Stimulated activated CD8-positive, alpha-beta memory T cell treated with anti-CD3 and anti-CD28 coated beads, Interleukin-15, amount 100 ng/mL, for 48 hours (primary cell): ENCODE results near the gene LY6G5C.
A peak's percentile ranks its signal among the peaks of the same experiment; 100 is the strongest.

Experiments
- DNase-seq, 2 donors: peaks; one replicate each; pipeline ENCODE4 v3.0.0-alpha.2; 2020; ENCODE audit warnings: low read depth in 2 of 2

LY6G5C gene

GRCh38 chr6:31691564-31692108 is 10.8 kb upstream of the LY6G5C start:
- DNase-seq = no peak

GRCh38 chr6:31691078-31691463 is 10.2 kb upstream of the LY6G5C start:
- DNase-seq = no peak

- DNase-seq = no peak
Observed at GRCh38 chr6:31690231-31691077, 9.6 kb upstream of the LY6G5C start.

- DNase-seq = no peak
Observed at GRCh38 chr6:31689249-31690110, 8.6 kb upstream of the LY6G5C start.

- DNase-seq = no peak
Observed at GRCh38 chr6:31687860-31688693, 7.2 kb upstream of the LY6G5C start.

- DNase-seq = no peak
Observed at GRCh38 chr6:31687321-31687720, 6.5 kb upstream of the LY6G5C start.

GRCh38 chr6:31686483-31686882 is 5.6 kb upstream of the LY6G5C start:
- DNase-seq = no peak

- DNase-seq = no peak
Observed at GRCh38 chr6:31683591-31683990, 2.7 kb upstream of the LY6G5C start.

- peak in 1 of 2 donors; percentile 31 for DNase-seq
Observed at GRCh38 chr6:31681135-31681671, 336 bp upstream of the LY6G5C start.

GRCh38 chr6:31677955-31678354 is 2.9 kb downstream of the LY6G5C start:
- no peak for DNase-seq

- DNase-seq = no peak
Observed at GRCh38 chr6:31676904-31677303, 4.0 kb downstream of the LY6G5C start.

- DNase-seq = no peak
Observed at GRCh38 chr6:31676322-31676903, 4.5 kb downstream of the LY6G5C start.

GRCh38 chr6:31669676-31670075 is 11.2 kb downstream of the LY6G5C start, which contains the start of gene LY6G5B:
Gene LY6G5B, plus strand, starts transcription at chr6:31669976. Its CDS starts 975 bp downstream, at chr6:31670951.
- DNase-seq = no peak

GRCh38 chr6:31666337-31666965 is 14.4 kb downstream of the LY6G5C start:
- DNase-seq = no peak

- DNase-seq = peak; percentile 97 to 98
Observed at GRCh38 chr6:31665501-31666336, 15.1 kb downstream of the LY6G5C start, which contains the start of gene CSNK2B. Gene CSNK2B, plus strand, starts transcription at chr6:31666080. Its CDS starts 752 bp downstream, at chr6:31666832.

- DNase-seq = peak; percentile 85 to 86
Observed at GRCh38 chr6:31664790-31665500, 15.9 kb downstream of the LY6G5C start, which contains the start of gene GPANK1. Gene GPANK1, minus strand, starts transcription at chr6:31664997. Its CDS starts 519 bp downstream, at chr6:31664478.

- DNase-seq = no peak
Observed at GRCh38 chr6:31663961-31664789, 16.7 kb downstream of the LY6G5C start.
